ENCODE measurements around the gene NAPG.
"Not testable (repeated sequence)": the region's sequence is repeated elsewhere in the genome, so short reads cannot be mapped to it uniquely, and the experiment has no call there.

Gene NAPG

GRCh38 chr18:10525697-10526560 is at the start of gene NAPG:
TSS of gene NAPG (plus strand) at chr18:10526027. CDS start at chr18:10526103, 76 bp downstream.
- peak; percentile 73 for DNase-seq

- no peak for DNase-seq
Measured at GRCh38 chr18:10476338-10476791, 49.5 kb upstream of the NAPG start.

- no peak for DNase-seq
Measured at GRCh38 chr18:10477121-10477862, 48.5 kb upstream of the NAPG start.

- DNase-seq, result no peak
Measured at GRCh38 chr18:10477863-10478260, 48.0 kb upstream of the NAPG start.

GRCh38 chr18:10481831-10482230 is 44.0 kb upstream of the NAPG start:
- no peak for DNase-seq

- DNase-seq, result no peak
Measured at GRCh38 chr18:10482363-10482984, 43.4 kb upstream of the NAPG start.

- DNase-seq, result no peak
Measured at GRCh38 chr18:10482985-10483949, 42.6 kb upstream of the NAPG start.

- DNase-seq, result no peak
Measured at GRCh38 chr18:10485475-10485874, 40.4 kb upstream of the NAPG start.

GRCh38 chr18:10486362-10486761 is 39.5 kb upstream of the NAPG start:
- DNase-seq, result no peak

- no peak for DNase-seq
Measured at GRCh38 chr18:10487154-10487553, 38.7 kb upstream of the NAPG start.

GRCh38 chr18:10488017-10488416 is 37.8 kb upstream of the NAPG start:
- DNase-seq, result no peak

- DNase-seq, result no peak
Measured at GRCh38 chr18:10490401-10491165, 35.2 kb upstream of the NAPG start.

GRCh38 chr18:10495936-10496335 is 29.9 kb upstream of the NAPG start:
- no peak for DNase-seq

- DNase-seq, result no peak
Measured at GRCh38 chr18:10497206-10497749, 28.5 kb upstream of the NAPG start.

- DNase-seq, result no peak
Measured at GRCh38 chr18:10499230-10499629, 26.6 kb upstream of the NAPG start.

- no peak for DNase-seq
Measured at GRCh38 chr18:10500038-10500437, 25.8 kb upstream of the NAPG start.

GRCh38 chr18:10504723-10505122 is 21.1 kb upstream of the NAPG start:
- no peak for DNase-seq

GRCh38 chr18:10505892-10506291 is 19.9 kb upstream of the NAPG start:
- DNase-seq, result not testable (repeated sequence)

GRCh38 chr18:10508591-10508990 is 17.2 kb upstream of the NAPG start:
- no peak for DNase-seq

- DNase-seq, result no peak
Measured at GRCh38 chr18:10511236-10511635, 14.6 kb upstream of the NAPG start.

GRCh38 chr18:10514082-10514481 is 11.7 kb upstream of the NAPG start:
- DNase-seq, result no peak
